Pons (tissue), 1 donor: ENCODE results near the gene PPP2R3B.
"Not testable (repeated sequence)": the region's sequence is repeated elsewhere in the genome, so short reads cannot be mapped to it uniquely, and the experiment has no call there.

ENCODE experiments used
- DNase-seq: peaks from one replicate; pipeline ENCODE4 v3.0.0-alpha.2; 2016; ENCODE audit warnings: low spot score

Gene PPP2R3B

DNA sequence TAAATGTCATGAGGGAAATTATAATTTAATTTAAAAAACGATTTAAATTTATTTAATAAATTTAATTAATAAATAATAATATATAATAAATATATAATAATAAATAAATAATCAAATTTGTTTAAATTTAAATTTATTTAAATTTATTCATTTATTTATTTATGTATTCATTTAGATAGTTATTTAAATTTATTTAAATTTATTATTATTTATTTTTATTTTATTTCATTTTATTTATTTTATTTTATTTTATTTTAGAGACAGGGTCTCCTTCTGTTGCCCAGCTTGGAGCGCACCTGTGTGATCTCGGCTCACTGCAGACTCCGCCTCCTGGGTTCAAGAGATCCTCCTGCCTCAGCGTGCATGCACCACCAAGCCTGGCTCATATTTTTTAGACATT, 18.4 kb upstream of the PPP2R3B start:
- no peak for DNase-seq

DNA sequence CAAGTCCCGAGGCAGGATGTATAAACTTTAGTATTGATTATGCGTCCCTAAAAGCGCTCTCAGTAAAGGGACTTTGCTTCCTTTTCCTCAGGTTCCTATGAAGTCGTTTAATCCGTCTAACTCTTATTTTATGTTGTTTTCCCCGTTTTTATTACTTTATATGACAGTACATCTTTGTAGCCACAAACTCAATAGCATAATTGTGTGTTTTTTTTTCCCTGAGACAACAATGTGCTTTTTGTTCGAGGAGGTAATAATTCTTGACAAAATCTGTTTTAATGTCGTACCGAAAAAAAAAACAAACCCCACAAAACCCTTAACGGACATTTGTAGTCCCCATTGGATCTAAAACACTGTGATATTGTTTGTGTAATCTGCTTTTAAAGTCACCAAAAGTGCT, 17.9 kb upstream of the PPP2R3B start:
- DNase-seq = peak; percentile 67

DNA sequence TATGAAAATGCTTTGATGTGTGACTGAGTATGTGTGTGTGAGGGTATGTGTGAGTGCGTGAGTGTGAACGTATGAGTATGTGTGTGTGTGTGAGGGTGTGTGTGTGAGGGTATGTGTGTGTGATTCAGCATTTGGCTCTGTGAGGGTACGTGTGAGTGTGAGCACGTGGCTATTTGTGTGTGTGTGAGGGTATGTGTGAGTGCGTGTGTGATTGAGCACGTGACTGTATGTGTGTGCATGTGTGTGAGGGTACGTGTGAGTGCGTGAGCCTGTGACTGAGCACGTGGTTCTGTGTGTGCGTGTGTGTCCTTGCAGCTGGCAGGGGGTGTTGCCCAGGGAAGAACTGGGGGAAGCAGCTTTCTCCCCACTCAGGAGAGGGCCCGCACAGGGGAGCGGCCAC, 16.1 kb upstream of the PPP2R3B start:
- no peak for DNase-seq

DNA sequence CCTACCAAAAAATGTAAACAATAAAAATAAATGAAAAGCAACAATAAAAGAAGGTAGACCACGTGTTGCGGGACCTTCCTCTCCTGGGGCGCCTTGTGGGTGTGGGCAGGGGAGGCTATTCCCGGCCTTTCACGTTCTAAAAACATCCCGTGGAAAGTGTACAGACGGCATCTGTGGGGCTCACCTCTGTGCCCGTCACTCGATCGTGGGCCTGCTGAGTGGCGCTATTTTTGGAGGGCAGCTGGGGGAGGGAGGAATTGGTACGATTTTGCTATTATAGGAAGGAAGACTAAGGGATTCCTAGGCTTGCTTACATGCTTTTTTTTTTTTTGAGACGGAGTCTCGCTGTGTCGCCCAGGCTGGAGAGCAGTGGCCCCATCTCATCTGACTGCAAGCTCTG, 13.6 kb upstream of the PPP2R3B start:
- DNase-seq = no peak

DNA sequence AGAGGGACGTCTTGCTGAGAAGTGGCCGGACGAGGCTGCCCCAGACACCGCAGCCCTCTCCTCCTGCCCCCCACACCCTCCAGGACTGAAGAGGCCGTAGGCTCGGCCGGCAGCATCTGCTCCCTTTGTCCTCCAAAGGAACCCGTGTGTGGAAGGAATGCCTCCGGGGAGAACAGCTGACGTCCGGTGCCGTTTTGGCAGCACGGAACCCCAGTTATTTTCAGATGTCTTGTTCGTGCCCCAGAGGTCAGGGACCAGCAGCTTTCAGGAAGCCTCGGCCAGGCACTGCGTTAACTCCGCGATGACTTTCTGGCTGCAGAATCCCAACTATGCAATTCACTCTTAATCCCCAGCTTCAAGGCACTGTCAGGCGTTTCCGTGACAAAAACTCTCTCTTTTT, 10.9 kb upstream of the PPP2R3B start:
- DNase-seq = no peak

DNA sequence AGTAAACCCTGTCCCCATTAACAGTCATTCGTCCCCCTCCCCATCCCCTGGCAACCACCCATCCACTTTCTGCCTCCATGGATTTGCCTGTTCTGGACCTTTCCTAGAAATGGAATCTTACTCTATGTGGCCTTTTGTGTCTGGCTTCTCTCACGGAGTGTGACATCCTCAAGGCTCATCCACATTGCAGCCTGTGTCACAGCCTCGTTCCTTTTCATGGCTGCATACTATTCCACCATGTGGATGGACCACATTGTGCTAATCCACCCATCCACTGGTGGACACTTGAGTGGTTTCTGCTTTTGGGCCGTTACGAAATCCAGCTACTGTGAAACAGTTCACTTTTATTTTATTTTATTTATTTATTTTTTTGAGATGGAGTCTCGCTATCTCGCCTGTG, 8.1 kb upstream of the PPP2R3B start:
- no peak for DNase-seq

DNA sequence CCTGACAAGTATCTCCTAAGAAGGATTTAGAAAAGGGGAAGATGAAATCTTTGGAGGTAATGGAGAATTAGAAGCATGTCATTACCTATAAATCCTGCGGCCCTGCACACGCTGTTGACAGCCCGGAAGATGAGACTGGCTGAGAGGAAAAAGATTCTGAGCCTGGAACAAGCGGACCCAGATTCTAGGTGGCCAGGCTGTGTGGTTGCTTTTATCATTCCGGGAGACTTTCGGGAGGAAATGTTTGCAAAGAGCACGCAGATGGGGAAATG, 5.8 kb upstream of the PPP2R3B start:
- DNase-seq = no peak

DNA sequence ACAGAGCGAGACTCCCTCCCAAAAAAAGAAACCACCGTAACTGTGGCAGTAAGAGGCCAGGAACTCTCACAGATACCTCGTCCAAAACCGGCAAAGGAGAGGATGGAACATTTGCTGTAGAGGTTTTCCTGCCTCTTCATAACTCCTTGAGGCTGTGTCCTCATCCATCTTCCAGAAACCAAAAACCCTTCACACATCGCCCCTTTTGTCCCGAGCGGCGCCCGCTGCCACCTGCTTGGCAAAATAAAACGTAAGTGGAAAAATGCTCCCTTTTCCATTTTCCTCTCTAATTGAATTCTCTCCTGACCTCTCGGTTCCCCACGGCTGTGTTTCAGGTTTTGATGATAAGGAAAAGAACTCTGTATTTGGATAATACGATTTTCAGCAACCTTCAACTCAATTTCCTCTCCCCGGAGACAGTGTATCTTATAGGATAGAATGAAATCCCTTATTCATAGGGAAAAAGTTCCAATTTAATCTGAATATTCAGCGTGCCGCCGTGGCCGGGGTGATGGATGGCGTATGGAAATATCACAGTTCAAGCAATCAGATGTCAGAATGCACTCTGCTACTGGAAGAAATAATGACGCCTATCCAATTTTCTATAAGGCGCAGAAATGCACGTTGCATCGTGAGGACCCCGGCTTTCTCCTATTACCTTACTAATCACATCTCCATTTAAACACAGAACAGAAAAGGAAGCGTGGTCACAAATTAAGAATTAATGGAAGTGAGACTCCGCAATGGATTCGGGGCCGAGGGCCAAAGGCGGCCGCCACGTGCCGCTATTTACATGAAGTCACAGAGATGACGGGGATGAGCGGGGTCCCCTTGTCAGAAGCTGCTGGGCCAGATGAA, 5.2 kb upstream of the PPP2R3B start:
- no peak for DNase-seq

DNA sequence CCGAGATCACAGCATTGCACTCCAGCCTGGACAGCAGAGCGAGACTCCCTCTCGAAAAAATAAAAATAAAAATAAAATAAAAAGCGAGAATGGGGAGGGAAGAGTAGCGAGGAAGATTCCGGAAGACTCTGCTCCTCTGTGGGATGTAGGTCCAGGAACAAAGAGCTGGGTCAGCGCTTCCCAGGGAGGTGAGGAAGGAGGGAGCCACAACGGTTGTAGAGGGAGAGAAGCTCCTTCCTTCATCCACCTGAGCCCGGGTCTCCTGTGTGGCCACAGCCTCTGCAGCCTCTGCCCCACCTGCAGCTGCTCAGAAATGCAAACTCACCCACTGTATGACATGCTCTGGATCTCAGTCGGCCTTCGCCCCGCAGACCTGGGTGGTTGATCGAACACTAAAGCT, 3.8 kb upstream of the PPP2R3B start:
- DNase-seq = no peak

DNA sequence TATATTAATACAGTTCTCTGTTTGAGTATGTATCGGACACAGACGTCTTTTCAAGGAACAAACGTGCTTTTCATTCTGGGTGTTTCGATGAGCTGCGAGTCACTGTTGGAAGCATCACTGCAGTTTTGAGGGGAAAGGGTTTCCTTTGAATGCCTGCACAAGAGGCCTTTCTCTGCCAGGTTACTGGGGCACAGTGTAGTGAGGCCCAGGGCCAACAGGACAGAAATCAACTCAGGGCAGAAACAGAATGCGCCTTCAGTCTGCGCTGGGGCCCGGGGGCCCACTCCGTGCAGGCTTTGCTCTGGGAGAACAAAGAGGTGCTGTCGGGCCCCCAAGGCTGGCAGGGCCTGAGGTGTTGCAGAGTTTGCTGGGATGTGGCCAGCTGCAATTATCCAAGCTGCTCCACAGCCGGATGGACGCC, 2.3 kb upstream of the PPP2R3B start:
- DNase-seq = peak; percentile 97

DNA sequence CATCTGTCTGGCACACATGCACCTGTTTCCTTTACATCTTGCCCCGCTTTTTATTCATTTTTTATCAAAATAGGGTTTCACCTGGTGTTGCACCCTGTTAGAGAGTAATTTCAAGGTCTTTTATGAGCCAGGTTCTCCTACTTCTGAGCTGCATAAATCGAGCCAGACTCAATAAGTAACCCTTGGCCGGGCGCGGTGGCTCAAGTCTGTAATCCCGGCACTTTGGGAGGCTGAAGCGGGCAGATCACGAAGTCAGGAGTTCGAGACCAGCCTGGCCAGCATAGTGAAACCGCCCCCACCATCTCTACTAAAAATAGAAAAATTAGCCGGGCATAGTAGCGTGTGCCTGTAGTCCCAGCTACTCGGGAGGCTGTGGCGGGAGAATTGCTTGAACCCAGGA, 1.0 kb upstream of the PPP2R3B start:
- no peak for DNase-seq

DNA sequence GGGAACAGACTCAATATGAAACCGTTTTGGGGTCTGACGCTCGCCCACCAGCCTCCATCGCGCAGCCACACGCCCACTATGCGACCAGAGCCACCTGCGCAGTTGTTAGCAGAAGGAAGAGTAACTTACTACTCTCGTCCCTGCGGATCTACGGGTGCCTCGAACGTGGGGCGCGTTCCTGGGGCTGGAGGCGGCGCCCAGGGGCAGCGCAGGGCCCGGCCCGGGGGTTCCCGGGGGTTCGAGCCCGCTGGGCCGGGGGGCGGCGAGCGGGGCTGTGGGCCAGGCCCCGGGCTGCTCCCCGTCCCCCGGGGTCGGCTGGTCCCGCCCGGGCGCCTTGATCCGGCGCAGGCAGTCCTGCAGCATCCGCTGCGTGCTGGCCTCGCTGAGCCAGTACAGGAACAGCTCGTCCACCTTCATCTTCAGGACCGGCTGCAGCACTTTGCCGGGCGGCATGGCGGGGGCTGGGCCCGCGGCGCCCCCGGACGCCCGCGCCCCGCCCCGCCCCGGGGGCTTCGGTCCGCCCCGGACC, 404 bp downstream of the PPP2R3B start:
- DNase-seq = no peak

DNA sequence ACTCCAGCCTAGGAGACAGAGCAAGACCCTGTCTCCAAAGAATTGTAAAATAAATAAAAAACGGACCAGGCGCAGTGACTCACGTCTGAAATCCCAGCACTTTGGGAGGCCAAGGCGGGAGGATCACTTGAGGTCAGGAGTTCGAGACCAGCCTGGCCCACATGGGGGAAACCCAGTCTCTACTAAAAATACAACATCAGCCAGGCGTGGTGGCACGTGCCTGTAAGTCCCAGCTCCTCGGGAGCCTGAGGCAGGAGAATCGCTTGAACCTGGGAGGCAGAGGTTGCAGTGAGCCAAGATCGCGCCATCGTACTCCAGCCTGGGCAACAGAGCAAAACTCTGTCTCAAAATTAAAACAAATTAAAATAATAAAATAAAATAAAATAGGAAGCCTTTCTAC, 971 bp downstream of the PPP2R3B start:
- not testable (repeated sequence) for DNase-seq

DNA sequence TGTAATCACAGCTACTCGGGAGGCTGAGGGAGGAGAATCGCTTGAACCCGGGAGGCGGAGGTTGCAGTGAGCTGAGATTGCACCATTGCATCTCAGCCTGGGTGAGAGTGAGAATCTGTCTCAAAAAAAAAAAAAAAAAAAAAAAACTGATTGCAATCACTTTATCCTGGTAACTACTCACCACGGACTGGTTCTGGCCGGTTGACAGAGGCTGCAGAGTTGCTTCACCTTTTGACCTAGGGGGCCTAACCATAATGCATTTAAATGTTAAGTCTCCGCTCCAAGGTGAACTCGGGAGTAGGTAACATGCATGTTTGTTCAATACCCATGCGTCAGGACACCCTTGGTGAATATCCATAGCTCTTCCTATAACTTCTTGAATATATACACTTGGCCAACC, 1.8 kb downstream of the PPP2R3B start:
- DNase-seq = no peak

DNA sequence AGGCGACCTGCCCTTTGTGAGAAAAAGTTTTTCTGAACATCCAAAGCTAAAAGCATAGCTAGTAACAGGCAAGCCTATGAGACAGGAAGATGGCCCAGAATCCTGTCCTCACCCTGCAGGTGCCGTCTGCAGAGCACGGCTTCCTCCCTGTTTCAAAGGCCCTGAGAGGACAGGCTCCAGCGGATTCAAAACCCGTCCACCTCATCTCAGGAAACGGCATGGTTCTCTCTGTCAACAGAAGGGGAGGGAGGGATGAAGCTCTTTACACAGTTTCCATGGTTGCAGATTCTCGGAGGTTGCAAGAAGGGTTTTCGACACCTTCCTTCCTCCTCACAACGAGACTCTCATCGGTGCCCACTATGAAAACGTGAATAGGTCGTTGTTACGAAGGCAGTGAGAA, 8.3 kb downstream of the PPP2R3B start:
- no peak for DNase-seq

DNA sequence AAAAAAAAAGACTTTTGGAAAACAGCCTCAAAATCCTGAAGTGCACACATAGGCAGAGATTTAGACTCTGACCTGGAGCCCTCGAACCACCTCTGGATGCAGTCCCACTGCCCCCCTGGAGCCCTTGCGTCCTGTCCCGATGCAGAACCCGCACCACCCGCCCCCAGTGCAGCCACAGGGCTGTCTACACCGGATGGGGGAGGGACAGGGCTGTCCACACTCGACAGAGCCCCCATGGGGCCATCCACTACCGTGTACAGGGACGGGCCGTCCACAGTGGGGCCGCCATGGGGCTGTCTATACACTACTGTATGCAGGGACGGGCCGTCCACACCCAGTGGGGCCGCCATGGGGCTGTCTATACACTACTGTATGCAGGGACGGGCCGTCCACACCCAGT, 10.5 kb downstream of the PPP2R3B start:
- not testable (repeated sequence) for DNase-seq

DNA sequence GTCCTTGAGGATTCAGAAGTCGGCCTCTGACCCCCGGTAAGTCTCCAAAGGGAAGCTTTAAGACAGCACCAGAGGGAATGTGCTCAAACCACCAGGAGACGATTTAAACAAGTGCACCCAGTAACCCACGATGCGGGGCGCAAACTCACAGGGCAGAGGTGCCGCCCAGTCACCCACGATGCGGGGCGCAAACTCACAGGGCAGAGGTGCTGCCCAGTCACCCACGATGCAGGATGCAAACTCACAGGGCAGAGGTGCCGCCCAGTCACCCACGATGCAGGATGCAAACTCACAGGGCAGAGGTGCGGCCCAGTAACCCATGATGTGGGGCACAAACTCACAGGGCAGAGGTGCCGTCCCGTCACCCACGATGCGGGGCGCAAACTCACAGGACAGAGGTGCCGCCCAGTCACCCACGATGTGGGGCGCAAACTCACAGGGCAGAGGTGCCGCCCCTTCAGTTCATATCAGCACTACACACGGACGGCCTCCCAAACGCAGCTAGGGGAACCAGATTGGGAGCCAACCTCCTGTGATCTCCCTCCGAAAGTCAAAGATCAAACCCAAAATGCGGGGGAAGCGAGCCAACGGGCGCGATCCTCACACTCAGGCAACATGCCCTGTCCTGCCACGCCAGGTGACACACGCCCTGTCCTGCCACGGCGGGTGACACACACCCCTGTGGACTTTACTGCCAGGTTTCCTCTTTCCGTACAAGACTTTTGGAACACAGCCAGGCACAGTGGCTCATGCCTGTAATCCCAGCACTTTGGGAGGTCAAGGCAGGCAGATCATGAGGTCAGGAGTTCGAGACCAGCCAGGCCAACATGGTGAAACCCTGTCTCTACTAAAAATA, 11.3 kb downstream of the PPP2R3B start:
- DNase-seq = no peak

DNA sequence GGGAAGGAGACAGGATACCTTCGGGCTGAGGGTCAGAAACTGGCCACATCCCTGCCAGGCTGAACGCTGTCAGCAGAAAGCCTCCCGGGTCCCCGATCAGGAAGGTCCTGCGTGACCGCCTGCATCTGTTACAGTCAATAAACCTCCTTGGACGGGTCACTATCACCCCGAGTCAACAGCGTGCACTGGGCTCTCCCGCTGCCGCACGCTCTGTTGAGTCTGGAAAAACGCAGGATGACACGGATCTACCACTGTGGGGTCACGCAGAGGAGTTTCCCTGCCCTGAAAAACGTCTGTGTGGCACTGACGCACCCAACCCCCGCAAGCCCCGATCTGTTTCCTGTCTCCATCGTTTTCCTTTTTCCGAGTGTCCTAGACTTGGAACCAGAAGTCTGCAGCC, 12.1 kb downstream of the PPP2R3B start:
- no peak for DNase-seq

DNA sequence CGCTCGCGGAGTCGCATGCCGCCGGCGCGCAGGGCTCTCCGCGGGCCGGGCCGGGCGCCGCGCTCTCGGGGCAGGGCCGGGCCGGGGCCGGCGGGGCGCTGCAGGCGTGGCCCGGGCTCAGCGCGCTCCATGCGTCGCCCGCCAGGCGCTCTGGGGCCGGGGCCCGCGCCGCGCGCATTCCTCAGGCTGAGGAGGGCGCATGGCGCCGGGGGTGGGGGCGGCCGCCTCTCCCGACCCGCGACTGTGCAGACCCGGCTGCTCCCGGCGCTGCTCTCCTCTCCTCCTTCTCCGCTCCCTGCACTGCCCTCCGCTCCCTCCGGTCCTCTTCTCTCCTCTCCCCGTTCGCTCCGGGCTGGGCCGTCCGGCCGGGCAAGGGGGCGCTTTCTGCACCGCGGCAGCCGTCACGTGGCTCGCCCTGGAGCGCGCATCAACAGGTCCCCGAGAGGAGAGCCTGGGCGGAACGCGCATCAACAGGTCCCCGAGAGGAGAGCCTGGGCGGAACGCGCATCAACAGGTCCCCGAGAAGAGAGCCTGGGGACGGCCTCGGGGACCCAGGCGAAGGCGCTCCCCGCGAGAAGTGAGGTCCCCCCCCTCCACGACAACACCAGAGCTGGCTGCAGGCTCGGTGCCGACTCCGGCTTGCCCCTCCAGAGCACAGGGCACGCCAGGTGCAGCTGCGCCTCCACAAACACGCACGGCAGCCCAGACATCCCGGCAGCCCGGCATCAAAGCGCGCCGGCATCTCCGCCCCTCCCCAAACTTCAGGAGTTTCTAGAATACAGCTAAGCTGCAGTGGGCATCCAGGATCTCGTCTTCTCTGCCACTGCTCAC, 12.9 kb downstream of the PPP2R3B start:
- no peak for DNase-seq

DNA sequence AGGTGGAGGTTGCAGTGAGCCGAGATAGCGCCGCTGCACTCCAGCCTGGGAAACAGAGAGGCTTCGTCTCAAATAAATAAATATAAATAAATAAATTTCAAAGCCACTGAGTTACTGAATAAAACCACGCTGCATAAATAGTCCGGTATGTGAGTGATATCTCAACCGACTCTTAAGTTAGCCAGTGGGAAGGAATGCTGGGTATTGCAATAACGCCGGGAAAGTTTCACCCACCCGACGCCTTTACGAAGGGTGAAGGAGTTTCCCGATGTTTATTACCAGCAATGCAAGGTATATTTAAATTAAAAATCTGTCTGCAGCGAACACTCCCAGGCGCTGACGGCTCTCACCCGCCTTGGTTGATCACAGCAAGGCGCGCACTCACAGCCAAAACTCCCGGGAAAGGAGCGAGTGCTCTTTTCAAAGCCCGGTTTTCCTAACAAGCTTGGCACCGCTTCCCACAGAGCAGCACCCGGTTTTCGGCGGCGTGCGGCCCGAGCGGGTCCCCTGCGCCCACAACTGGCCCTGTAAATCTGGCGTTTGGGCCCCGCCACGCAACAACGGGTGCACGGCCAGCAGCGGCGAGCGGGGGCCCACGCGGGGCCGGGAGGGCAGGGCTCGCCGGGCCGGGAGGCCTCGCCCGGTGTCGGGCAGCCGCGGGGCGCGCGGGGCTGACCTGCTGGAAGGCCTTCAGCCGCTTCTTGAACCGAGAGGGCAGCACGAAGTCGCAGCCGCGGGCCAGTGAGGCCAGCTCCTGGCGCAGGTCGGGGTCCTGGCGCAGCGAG, 13.7 kb downstream of the PPP2R3B start:
- no peak for DNase-seq

DNA sequence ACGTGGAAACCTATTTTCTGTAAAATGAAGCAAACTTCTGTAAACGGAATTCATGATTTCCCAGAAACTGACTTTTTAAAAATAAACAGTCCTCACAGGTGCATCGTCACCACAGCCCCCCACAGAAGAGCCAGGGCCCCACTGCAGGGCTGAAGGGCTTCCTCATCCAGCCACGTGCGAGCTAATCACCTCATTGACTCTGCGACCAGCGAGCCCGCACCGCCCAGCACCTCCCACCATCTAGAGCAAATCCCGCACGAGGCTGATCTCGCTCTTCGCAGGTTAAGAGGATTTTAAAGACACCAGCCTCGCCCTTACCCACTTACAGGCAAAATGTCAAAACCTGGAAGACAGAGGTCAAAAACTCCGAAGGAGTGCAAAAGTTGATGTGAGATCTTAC, 14.8 kb downstream of the PPP2R3B start:
- DNase-seq = no peak
